Measurements from ENCODE around the gene ZNF429.
"Not testable (repeated sequence)": the region's sequence is repeated elsewhere in the genome, so short reads cannot be mapped to it uniquely, and the experiment has no call there.

The ZNF429 gene

DNA sequence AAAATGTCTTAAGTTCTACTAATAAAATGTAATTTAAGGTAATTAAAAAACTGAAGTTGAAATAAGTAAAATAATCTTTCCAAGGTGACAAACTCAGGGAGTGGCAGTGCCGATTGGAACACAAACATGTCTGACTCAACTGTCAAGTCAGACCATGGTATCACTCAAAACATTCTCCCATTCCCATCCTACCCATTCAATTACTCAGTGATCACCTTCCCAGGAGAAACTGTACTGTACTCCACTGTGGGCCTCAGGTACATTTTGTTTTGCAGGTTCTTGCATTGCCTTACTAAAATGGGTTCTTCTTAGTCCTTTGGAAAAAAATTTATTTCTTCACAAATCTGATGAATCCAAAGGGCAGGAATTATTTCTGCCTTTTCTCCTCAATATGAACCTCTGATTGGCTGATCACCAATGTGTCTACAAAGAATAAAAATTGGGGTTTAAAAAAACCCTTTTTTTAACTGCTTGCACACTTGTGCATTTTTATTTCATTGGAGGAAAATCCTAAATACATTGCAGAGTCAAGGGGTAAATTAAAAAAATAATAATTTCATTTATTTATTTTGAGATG, 96.8 kb downstream of the ZNF429 start:
- Histone ChIP-seq H3K18ac (ENCODE audit: low read length) (no peak overlapping the region), H4K91ac (ENCODE audit: low read depth, low read length, poor library complexity) (no peak overlapping the region), H2BK12ac (ENCODE audit: low read length) (no peak overlapping the region), H3K79me1 (ENCODE audit: low read depth, low read length) (no peaks in the 10 kb centered on the region), H3K23ac (ENCODE audit: low read depth, low read length, poor library complexity) (no peak overlapping the region), H4K8ac (ENCODE audit: low read depth, low read length) (no peak overlapping the region), H3K4me2 (ENCODE audit: insufficient read depth, low read length, poor library complexity, severe bottlenecking) (no peak overlapping the region), H3K27ac (replicated peaks; ENCODE audit: low read length) (no peak overlapping the region), H3K4me3 (ENCODE audit: low read length in 2 of 2) (no peak overlapping the region), H2BK120ac (ENCODE audit: low read depth, low read length) (no peak overlapping the region), H3K9ac (ENCODE audit: low read depth, low read length, poor library complexity) (no peak overlapping the region), H2BK15ac (ENCODE audit: low read length) (no peak overlapping the region), H3K4ac (ENCODE audit: low read length) (no peak overlapping the region), H3K27me3 (ENCODE audit: control insufficient read depth in 3 of 3, insufficient read depth in 3 of 3, low read depth in 1 of 3, low read length in 3 of 3) (no peaks in the 10 kb centered on the region), H2AFZ (ENCODE audit: low read length) (no peak overlapping the region), H2AK5ac (ENCODE audit: low read depth, low read length) (no peak overlapping the region), H3K9me3 (replicated peaks in 1 of 2; ENCODE audit: control insufficient read depth in 2 of 2, insufficient read depth in 1 of 2, low read depth in 1 of 2, low read length in 2 of 2) (no peaks in the 10 kb centered on the region), H2BK5ac (ENCODE audit: low read length) (no peak overlapping the region), H3K14ac (ENCODE audit: low read length) (no peak overlapping the region), H3K36me3 (replicated peaks in 1 of 2; ENCODE audit: control insufficient read depth in 2 of 2, insufficient read depth in 2 of 2, low read length in 2 of 2) (no peaks in the 10 kb centered on the region), H3K4me1 (ENCODE audit: control insufficient read depth in 2 of 2, insufficient read depth in 1 of 2, low read depth in 1 of 2, low read length in 2 of 2) (peaks cover 2 to 31% of the 10 kb centered on the region in 2 donors)
- WGBS, 2 donors (ENCODE audit: extremely low coverage in 2 of 2, insufficient read length in 2 of 2, insufficient replicate concordance in 1 of 2), result no CpG with 5 or more reads among the region's 1 CpG
- DNase-seq (ENCODE audit: low spot score), result no peak

DNA sequence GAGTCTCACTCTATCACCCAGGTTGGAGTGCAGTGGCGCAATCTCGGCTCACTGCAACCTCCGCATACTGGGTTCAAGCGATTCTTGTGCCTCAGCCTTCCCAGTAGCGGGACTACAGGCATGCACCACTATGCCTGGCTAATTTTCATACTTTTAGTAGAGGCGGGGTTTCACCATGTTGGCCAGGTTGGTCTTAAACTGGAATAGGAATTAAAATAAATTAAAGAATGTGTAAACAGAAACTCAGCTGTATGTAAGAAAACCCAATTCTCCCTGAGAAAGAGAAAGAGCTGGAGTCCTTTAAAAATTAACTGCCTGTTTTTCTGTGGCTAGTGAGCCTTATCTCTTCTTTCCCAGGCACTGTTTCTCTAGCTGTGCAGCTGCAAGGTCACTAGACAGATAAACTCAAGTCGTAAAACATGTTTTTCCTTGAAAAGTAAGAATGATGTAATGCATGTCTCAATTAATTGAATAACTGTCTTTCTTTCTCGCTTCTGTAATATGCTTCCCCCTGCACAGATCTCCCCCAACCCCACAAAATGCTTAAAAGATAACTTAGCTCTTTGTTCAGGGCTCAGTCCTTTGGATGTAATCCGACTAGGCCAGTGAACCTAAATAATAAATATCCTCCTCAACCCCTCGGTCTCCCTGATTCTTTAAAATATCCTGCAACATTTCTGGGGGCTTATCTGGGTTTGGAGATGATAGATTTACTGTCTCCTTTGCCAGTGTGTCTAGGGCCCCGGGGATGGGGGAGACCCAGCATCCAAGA, 97.4 kb downstream of the ZNF429 start:
- H3K4me3 ChIP-seq (ENCODE audit: low read length in 2 of 2); H3K9me3 ChIP-seq (replicated peaks in 1 of 2; ENCODE audit: control insufficient read depth in 2 of 2, insufficient read depth in 1 of 2, low read depth in 1 of 2, low read length in 2 of 2); H2BK120ac ChIP-seq (ENCODE audit: low read depth, low read length); H3K9ac ChIP-seq (ENCODE audit: low read depth, low read length, poor library complexity); H2BK15ac ChIP-seq (ENCODE audit: low read length); H3K4me2 ChIP-seq (ENCODE audit: insufficient read depth, low read length, poor library complexity, severe bottlenecking); H2BK12ac ChIP-seq (ENCODE audit: low read length); DNase-seq (ENCODE audit: low spot score); H3K14ac ChIP-seq (ENCODE audit: low read length); H3K27ac ChIP-seq (replicated peaks; ENCODE audit: low read length); H4K91ac ChIP-seq (ENCODE audit: low read depth, low read length, poor library complexity); H4K8ac ChIP-seq (ENCODE audit: low read depth, low read length); H3K79me1 ChIP-seq (ENCODE audit: low read depth, low read length); H3K4ac ChIP-seq (ENCODE audit: low read length); H3K23ac ChIP-seq (ENCODE audit: low read depth, low read length, poor library complexity); H3K36me3 ChIP-seq (replicated peaks in 1 of 2; ENCODE audit: control insufficient read depth in 2 of 2, insufficient read depth in 2 of 2, low read length in 2 of 2); H3K27me3 ChIP-seq (ENCODE audit: control insufficient read depth in 3 of 3, insufficient read depth in 3 of 3, low read depth in 1 of 3, low read length in 3 of 3): not testable (repeated sequence)
- H2AFZ ChIP-seq (ENCODE audit: low read length), result peak overlapping the region; percentile 84
- peak overlapping the region; percentile 67 for H2BK5ac ChIP-seq (ENCODE audit: low read length)
- no CpG with 5 or more reads among the region's 11 CpGs for WGBS, 2 donors (ENCODE audit: extremely low coverage in 2 of 2, insufficient read length in 2 of 2, insufficient replicate concordance in 1 of 2)
- peaks cover 2 to 31% of the 10 kb centered on the region in 2 donors for H3K4me1 ChIP-seq (ENCODE audit: control insufficient read depth in 2 of 2, insufficient read depth in 1 of 2, low read depth in 1 of 2, low read length in 2 of 2)
- peak overlapping the region; percentile 33 for H2AK5ac ChIP-seq (ENCODE audit: low read depth, low read length)
- peak overlapping the region; percentile 58 for H3K18ac ChIP-seq (ENCODE audit: low read length)

DNA sequence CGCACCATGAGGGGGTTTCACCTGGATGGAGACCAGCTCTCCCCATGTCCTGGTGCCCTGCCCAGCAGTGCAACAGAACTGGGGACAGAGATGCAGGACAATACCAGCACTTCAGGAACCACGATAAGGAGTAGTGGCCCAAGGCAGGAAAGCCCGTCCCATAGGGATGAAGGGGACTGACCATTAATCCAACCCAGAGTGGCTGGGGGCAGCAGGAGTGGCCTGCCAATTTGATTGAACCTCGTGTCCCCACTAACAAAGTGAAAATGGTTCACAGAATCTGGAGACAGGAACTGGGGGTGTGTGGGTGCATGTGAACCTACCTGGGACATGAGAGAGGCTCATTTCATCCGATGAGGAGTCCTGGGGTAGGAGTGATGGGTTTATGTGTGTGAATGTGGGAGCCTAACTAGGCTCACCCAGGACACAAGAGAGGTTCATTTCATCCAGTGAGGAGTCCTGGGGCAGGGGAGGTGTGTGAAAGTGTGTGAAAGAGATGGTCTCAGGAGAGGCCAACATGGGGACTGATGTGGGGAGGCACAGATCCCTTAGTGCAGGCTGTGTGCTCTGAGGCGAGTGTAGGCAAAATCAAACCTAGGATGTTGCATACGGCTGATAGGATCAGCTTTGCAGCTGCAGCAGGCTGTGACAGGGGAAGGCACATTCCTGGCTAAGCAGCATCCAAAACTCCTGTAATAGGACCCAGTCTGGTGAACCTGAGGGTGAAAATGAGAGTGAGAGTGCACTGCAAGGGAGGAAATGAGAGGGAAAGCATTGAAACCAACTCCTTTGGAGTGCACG, 98.2 kb downstream of the ZNF429 start:
- H3K9me3 ChIP-seq (replicated peaks in 1 of 2; ENCODE audit: control insufficient read depth in 2 of 2, insufficient read depth in 1 of 2, low read depth in 1 of 2, low read length in 2 of 2), result no peaks in the 10 kb centered on the region
- peak overlapping the region; percentile 67 for H2BK5ac ChIP-seq (ENCODE audit: low read length)
- WGBS, 2 donors (ENCODE audit: extremely low coverage in 2 of 2, insufficient read length in 2 of 2, insufficient replicate concordance in 1 of 2), result no CpG with 5 or more reads among the region's 8 CpGs

More for the DNA sequence above, 98.2 kb downstream of the ZNF429 start:
- no peak for DNase-seq (ENCODE audit: low spot score)
- Histone ChIP-seq H3K36me3 (replicated peaks in 1 of 2; ENCODE audit: control insufficient read depth in 2 of 2, insufficient read depth in 2 of 2, low read length in 2 of 2) (no peaks in the 10 kb centered on the region), H2BK120ac (ENCODE audit: low read depth, low read length) (no peak overlapping the region), H2BK15ac (ENCODE audit: low read length) (no peak overlapping the region), H4K8ac (ENCODE audit: low read depth, low read length) (no peak overlapping the region), H3K23ac (ENCODE audit: low read depth, low read length, poor library complexity) (no peak overlapping the region), H3K4me2 (ENCODE audit: insufficient read depth, low read length, poor library complexity, severe bottlenecking) (no peak overlapping the region), H3K27ac (replicated peaks; ENCODE audit: low read length) (peak overlapping the region; percentile 44), H3K4me1 (ENCODE audit: control insufficient read depth in 2 of 2, insufficient read depth in 1 of 2, low read depth in 1 of 2, low read length in 2 of 2) (peaks cover 2 to 32% of the 10 kb centered on the region in 2 donors), H2AFZ (ENCODE audit: low read length) (peak overlapping the region; percentile 84), H3K18ac (ENCODE audit: low read length) (peak overlapping the region; percentile 58), H3K14ac (ENCODE audit: low read length) (no peak overlapping the region), H2BK12ac (ENCODE audit: low read length) (no peak overlapping the region), H3K79me1 (ENCODE audit: low read depth, low read length) (no peaks in the 10 kb centered on the region), H3K27me3 (ENCODE audit: control insufficient read depth in 3 of 3, insufficient read depth in 3 of 3, low read depth in 1 of 3, low read length in 3 of 3) (no peaks in the 10 kb centered on the region), H3K4ac (ENCODE audit: low read length) (no peak overlapping the region), H2AK5ac (ENCODE audit: low read depth, low read length) (peak overlapping the region; percentile 33), H3K4me3 (ENCODE audit: low read length in 2 of 2) (no peak overlapping the region), H3K9ac (ENCODE audit: low read depth, low read length, poor library complexity) (peak overlapping the region; percentile 45), H4K91ac (ENCODE audit: low read depth, low read length, poor library complexity) (no peak overlapping the region)

Data from neuronal stem cell (in vitro differentiated cells).